ENCODE data around the gene NOP53.
"Not testable (repeated sequence)": the region's sequence is repeated elsewhere in the genome, so short reads cannot be mapped to it uniquely, and the experiment has no call there.

DNA sequence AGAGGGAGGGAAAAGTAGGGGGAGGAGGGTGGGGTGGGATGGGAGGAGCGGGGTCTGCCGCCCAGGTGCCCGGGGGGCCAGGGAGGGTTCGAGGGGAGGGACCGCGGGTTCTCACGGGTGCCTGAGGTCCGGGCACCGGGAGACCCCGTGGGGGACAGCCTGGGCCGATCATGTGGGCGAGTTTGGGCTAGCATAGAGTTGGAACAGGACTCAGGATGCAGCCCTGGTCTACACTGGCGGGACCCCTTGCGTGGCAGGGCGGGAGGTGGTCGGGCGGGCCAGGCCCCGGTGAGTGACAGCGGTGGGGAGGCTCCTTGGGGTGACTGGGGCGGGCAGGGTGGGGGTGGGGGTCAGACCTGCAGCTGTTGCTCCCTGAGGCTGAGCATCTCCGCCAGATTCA, 57.8 kb downstream of the NOP53 start:
- TF ChIP-seq, protein P1, sequence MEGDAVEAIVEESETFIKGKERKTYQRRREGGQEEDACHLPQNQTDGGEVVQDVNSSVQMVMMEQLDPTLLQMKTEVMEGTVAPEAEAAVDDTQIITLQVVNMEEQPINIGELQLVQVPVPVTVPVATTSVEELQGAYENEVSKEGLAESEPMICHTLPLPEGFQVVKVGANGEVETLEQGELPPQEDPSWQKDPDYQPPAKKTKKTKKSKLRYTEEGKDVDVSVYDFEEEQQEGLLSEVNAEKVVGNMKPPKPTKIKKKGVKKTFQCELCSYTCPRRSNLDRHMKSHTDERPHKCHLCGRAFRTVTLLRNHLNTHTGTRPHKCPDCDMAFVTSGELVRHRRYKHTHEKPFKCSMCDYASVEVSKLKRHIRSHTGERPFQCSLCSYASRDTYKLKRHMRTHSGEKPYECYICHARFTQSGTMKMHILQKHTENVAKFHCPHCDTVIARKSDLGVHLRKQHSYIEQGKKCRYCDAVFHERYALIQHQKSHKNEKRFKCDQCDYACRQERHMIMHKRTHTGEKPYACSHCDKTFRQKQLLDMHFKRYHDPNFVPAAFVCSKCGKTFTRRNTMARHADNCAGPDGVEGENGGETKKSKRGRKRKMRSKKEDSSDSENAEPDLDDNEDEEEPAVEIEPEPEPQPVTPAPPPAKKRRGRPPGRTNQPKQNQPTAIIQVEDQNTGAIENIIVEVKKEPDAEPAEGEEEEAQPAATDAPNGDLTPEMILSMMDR (optimal IDR thresholded peaks at IDR 0.05 in 1 of 3, IDR thresholded peaks at IDR 0.05 in 1 of 3, conservative IDR thresholded peaks at IDR 0.05 in 1 of 3; ENCODE audit: extremely low read depth in 1 of 3, insufficient read depth in 2 of 3, low read length in 3 of 3): not testable (repeated sequence)
- not testable (repeated sequence) for TF ChIP-seq EZH2 (IDR thresholded peaks at IDR 0.05; ENCODE audit: low read length)

Data from keratinocyte (primary cell).